ENCODE results near the gene TCEAL7.

GRCh38 chrX:103330681-103331288 lies 746 bp downstream of the TCEAL7 start:
- no peak for TF ChIP-seq EZH2phosphoT487 (IDR thresholded peaks at IDR 0.05; ENCODE audit: borderline replicate concordance)
- TF ChIP-seq CTCF (conservative IDR thresholded peaks at IDR 0.05; ENCODE audit: low read length) = no peak
